Globus pallidus (tissue), 1 donor: ENCODE data around the gene ZNF513.
A peak's percentile ranks its signal among the peaks of the same experiment; 100 is the strongest.
"Not testable (repeated sequence)": the region's sequence is repeated elsewhere in the genome, so short reads cannot be mapped to it uniquely, and the experiment has no call there.

Source experiments
- DNase-seq: peaks from one replicate; pipeline ENCODE4 v3.0.0-alpha.2; 2015; ENCODE audit warnings: low spot score

ZNF513 gene

DNA sequence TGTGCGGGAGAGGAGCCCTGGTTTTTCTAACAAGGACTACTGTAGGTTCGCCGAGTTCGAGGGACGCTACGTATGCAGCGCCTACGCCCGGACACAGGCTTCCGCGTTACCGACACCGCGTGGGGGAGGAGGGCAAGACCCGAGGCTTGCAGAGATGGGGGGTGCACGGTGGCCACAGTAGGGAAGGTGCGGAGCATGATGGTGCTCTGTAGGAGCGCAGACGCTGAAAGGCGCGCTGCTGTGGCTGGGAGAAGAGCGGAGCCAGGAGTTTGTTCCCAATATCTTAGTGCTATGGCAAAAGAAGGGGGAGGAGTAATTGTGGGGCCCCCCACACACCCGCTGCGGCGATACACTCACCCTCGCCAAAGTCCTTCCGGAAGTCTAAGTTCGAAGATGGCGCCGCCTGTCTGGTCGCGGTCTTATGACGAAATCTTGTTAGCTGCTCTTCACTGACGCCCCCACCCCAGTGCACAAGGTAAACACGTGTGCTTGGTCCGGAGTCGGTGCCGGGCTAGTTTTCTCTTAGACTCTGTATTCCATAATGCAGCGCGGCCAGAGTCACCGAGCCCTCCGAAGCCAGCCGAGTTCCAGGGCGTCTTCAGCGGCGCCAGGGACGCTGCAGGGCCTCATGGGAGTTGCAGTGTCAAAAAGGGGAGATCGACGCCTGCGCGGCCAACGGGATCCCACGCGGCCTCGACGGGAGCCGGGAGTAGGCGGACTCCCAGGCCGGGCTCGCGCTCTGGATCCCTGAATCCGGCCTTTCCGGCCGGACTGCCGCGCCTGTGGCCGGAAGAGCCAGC, 24.0 kb downstream of the ZNF513 start, which contains the start of gene GTF3C2:
Gene GTF3C2 (minus strand): TSS at position 383 of the 800 bp plus-strand sequence. CDS start 13,210 bp downstream, outside the sequence.
- DNase-seq: peak; percentile 96

DNA sequence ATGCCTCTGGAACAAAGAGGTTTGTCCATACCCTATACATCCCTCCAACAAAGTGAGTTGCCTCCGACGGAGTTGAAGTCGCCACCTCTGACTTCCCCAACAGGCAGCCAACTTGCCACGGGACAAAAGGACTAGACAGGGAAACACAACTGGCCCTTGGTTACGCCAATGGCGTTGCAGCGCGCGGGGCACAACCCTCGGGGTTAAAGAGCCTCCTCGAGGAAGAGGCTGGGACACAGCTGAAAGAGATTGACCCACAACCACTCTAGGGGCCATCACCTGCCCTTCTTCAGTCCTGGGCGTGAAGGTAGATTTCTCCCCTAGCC, 24.5 kb downstream of the ZNF513 start:
- DNase-seq: no peak

DNA sequence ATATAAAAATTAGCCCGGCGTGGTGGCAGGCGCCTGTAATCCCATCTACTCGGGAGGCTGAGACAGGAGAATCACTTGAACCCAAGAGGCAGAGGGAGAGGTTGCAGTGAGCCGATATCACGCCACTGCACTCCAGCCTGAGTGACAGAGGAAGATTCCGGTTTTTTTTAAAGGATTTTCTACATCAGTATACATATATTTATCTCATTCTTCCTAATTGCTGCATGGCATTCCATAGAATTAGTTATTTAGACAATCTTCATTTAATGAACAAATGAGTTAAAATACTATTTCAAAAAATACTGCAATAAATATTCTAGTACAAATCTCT, 26.0 kb downstream of the ZNF513 start:
- no peak for DNase-seq

DNA sequence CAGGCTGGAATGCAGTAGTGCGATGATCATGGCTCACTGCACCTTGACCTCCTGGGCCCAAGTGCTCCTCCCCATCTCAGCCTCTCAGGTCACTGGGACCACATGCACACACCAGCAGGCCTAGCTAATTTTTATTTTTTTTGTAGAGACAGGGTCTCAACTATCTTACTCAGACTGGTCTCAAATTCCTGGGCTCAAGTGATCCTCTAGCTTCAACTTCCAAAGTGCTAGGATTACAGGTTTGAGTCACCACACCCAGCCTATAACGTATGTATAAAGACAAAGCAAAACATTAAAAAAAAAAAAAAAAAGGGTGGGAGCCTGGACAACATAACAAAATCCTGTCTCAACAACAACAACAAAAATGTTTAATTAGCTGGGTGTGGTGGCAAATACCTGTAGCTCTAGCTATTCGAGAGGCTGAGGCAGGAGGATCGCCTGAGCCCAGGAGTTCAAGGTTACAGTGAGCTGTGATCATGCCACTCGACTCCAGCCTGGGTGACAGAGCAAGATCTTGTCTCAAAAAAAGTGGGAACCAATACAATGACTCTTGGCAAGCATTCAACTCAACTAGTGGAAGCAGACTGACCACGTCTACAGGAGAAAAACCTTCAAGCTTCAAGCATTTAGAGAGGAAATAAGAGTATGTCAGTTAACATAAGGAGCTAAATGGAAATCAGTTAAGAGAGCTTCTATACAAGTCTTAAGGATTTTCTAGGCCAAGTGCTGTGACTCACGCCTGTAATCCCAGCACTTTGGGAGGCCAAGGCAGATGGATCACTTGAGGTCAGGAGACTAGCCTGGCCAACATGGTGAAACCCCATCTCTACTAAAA, 26.6 kb downstream of the ZNF513 start:
- DNase-seq: no peak

DNA sequence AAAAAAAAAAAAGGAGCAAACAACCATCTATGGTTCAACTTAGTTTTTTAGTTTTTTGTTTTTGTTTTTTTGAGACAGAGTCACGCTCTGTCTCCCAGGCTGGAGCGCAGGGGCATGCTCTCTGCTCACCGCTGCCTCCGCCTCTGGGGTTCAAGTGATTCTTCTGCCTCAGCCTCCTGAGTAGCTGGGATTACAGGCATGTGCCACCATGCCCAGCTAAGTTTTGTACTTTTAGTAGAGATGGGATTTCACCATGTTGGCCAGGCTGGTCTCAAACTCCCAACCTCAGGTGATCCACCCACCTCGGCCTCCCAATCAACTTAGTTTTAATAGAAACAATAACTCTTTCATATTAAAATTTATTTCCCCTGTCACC, 27.2 kb downstream of the ZNF513 start:
- DNase-seq: not testable (repeated sequence)

DNA sequence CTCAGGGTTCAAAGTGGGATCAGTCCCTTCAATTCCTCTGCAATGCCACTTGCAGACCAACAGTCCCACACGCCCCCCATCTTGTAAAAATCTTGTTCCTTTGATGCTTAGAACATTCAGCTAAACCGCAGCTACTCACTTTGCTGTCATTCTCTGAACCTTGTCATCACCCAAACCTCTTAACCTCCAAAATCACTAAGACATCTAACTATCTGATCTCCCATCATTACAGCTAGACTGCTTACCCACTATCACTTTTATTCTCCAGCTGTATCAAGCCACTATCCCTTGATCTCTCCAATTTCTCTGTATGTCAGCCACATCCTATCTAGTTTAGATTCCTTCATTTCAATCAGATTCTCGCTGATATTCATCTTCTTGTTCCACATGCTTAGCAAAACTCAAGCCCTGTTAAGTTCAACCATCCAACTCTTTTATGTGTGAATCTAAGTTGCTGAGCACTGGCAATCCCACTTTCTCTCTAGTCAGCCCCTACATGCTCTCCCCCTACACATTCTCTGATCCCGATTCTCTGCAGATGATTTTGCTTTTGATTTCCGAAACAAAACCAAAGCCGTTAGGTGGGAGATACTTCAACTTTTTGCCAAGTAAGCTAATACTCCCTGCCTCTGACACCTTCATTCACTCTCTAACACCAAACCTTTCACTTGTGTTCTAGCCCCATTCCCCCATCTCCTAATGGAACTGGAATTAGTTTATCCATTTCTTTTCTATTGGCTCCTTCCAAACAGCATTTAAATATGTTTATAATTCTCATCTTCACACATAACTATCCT, 28.5 kb downstream of the ZNF513 start:
- DNase-seq: no peak

DNA sequence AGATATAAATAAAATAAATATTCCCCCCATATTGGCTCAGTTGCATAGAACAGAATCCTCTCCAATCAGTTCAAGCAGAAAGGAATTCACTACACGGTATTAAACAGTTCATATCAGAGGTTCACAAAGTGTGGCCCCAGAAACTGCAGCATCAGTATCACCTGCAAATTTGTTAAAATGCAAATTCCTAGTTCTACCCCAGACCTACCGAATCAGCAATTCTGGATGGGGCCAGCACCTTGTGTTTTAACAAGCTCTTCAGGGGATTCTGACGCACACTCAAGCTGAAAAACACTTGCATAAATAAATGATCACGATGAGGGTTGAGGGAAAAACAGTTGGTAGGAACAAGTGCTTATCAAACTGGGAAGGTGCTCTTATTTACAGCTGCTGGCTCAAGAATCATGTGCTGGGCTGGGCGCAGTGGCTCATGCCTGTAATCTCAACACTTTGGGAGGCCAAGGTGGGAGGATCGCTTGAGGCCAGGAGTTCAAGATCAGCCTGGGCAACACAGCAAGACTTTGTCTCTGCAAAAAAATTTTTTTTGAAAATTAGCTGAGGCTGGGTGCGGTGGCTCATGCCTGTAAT, 30.3 kb downstream of the ZNF513 start:
- no peak for DNase-seq

DNA sequence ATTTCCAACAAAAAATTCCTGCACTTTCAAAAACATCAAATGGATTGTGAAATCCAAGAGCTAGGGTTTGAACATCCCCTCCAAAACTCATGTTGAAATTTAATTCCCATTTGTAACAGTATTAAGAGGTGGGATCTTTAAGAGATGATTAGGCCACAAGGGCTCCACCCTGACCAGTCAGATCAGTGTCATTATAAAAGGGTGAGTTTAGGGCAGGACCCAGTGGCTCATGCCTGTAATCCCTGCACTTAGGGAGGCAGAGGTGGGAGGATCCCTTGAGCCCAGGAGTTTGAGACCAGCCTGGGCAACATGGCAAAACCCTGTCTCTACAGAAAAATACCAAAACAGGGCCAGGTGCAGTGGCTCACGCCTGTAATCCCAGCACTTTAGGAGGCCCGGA, 32.9 kb downstream of the ZNF513 start:
- DNase-seq: no peak

DNA sequence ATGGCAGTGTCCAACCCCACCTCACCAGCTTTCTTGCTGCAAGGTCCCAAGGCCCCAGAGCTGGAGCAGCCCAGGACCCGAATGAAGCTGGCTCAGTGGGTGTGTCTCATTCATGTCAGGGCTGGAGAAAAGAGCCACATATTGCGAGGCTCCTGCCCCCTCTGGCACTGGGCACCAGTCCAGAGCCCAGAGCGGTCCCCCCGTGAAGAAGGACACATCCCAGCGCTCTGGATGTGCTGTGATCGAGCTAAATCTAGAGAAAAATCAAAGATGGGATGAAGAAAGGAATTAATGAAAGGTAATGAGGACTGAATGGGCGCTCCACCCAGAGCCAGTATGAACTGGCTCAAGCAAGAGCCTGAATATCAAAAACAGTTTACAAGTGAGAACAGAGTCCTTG, 44.4 kb downstream of the ZNF513 start:
- no peak for DNase-seq

DNA sequence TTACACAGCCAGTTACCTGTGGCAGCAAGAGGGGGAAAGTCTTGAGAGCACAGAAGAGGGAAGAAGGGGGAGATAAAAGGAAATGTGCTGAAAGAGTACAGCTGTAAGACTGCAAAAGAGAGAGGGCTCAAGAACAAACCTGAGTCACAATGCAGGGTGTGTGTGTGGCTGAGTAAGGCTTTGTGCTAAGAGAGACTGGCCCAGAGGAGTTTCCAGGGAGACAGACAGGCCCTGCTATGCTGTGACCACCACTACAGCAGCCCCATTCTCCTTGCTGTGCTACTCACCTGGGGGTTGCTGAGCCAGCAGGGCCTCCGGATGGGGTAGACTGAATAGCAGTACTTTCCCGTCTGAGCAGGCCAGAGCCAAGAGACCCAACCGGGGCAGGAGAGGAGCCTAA, 45.2 kb downstream of the ZNF513 start:
- DNase-seq: no peak
